ENCODE measurements around the gene LHX3.

The LHX3 gene

DNA sequence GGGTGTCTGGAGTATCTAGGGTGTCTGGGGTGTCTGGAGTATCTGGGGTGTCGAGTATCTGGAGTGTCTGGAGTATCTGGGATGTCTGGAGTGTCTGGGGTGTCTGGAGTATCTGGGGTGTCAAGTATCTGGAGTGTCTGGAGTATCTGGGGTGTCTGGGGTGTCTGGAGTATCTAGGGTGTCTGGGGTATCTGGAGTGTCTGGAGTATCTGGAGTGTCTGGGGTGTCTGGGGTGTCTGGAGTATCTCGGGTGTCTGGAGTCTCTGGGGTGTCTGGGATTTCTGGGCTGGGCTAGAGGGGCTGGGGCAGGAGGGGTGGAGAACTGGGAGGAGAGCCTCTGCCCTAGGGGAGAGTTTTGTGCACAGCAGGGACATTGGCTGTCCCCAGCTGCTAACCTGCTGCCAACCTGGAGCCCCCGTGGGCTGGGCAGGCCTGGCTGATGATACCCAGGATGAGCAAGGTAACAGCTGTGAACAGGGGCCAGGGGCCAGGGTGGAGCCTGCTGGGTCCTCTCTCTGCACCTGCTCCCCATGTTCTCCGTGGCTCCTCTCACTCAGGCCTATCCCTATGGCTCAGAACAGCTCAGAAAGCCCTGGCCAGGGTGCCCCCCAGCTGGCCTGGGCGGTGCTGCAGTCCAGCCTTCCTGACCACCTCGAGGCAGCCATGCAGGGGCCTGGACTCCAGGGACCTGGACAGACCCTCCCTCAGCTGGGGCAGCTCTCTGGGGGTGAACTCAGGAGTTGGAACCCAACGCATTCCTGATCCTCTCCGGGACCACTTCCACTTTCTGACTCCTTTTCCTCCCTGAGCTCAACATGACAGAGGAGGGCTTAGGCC lies 29.9 kb downstream of the LHX3 start:
- no peak for DNase-seq

DNA sequence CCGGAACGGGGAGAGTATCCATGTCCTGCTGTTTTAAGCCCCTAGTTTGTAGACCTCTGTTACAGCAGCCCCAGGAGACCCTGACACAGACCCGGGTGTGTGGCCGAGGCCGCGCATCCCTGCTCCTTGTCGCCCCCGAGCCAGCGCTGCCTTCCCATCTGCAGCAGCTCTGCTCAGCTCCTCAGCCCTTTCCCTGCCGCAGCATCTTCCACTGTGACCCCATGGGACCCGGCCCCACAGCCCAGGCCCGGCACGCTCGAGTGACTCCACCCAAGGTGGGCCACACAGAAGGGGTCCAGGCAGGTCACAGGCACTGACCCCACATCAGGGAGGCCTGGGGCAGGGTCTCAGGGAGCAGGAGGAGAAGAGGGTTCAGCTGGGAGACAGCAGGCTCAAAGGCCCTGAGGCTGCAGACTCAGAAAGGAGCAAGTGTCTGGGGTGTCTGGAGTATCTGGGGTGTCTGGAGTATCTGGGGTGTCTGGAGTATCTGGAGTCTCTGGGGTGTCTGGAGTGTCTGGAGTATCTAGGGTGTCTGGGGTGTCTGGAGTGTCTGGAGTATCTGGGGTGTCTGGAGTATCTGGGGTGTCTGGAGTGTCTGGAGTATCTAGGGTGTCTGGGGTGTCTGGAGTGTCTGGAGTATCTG lies 31.2 kb downstream of the LHX3 start:
- DNase-seq = no peak

- DNase-seq = peak in 1 of 2 experiments; percentile 12
These were observed 32.4 kb downstream of the LHX3 start for GRCh38 chr9:136172412-136173079.

DNA sequence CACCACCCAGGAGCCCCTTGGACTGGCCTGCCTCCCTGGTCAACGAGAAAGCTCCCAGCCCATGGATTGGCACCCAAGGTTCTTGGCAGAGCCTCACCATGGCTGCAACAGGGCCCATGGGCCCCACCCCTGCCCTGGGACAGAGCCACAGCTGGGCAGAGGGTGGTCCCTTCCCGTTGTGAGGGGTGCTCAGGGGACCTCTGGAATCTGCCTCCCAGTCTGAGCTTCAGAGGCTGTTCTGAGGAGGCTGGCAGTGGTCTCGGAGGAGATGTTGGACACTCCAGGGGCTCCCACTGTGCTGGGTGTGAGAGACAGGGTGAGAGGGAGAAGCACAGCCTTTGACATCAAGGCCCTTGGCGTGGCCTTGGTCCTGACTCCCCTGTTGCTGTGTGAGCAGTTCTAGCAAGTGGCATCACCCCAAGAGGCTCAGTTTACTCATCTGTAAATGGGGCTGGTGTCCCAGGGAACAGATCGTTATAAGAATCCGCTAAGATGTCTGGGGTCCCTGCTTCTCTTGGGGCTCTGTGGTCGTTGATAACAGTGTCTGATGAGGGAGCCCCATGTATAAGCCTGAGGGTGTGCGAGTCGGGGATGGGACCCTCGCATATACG lies 33.0 kb downstream of the LHX3 start:
- DNase-seq = no peak

GRCh38 chr9:136171009-136171800 lies 33.7 kb downstream of the LHX3 start:
- no peak for DNase-seq

DNA sequence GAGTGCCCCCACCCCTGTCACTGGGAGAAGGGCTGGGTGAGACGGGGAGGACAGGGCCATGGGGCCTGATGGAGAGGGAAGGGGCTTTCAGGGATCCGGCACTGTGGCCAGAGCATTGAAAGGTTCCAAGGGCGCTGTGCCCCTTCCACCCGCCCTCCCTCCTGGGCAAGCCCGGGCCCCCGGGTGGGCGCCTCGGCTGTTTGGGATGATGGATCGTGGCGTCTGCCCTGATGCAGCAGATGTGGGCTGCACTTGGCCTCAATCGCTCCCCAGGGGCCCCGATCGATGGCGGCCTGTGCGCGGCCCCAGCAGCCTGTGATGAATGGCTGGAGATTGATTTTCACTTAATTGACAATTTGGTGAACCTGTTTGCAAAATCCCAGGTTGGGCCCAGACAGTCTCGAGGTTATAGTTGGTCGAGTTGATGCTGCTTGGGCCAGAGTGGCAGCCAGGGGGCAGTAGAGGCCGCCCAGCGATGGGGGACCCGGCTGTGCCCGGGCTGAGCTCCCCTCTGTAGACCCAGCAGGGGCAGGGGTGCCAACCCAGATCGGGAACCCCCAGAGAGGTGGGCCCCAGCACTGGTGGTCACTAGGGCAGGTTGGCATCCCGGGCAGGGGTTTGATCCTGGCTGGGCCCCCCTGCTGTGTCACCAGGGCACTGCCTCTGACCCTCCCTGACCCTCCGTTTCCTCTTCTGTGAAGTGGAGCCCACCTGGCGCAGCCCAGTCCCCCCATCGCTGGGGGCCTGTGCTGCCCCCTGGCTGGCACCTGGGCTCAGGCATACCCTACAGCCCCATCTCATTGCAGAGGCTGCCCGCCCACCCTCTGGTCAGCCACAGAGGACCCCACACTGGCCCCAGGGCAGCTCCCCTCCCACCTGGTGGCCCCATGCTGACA lies 34.7 kb downstream of the LHX3 start:
- no peak for DNase-seq

GRCh38 chr9:136169495-136169894 lies 35.4 kb downstream of the LHX3 start:
- no peak for DNase-seq

GRCh38 chr9:136163248-136163850 lies 41.6 kb downstream of the LHX3 start:
- DNase-seq = no peak

GRCh38 chr9:136160995-136161610 lies 43.8 kb downstream of the LHX3 start:
- DNase-seq = no peak

GRCh38 chr9:136160381-136160841 lies 44.5 kb downstream of the LHX3 start:
- DNase-seq = peak; percentile 18 to 48

- no peak for DNase-seq
These were observed 45.1 kb downstream of the LHX3 start for GRCh38 chr9:136159851-136160250.

DNA sequence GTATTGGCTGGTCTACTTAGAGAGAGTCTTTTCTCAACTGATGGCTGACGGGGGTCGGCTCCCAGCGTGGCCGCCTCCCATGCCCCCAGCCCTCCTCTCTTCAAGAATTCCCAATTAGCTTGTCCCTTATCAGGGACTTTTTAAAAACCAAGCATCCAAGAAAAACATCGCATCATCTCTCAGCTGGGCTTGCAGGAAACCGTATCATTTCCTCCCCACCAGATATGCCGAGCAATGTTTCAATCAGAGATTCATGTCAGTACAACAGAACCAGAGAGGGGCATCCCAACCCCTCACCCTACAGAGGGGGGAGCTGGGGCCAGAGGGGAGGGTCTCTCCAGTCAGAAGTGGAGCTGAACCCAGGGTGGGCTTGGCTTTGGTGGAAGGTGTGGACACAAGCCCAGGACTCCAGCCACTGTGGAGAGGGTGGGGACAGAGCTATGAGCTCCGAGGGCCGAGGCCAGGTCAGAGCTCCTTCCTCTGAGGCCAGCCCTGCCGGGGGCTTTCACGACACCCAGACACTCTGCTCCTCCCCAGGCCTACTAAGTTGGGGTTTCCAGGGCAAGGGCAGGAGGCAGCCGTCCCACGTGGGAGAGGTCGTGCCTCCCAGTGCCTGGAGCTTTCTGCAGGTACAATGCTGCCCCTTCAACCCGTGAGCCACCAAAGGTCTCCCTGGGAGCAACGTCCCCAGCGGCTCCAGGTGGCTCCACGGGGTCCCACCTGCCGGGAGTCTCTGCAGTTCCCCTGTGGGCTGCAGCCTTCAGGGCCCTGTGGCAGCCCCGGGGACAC lies 47.3 kb downstream of the LHX3 start:
- no peak for DNase-seq

DNA sequence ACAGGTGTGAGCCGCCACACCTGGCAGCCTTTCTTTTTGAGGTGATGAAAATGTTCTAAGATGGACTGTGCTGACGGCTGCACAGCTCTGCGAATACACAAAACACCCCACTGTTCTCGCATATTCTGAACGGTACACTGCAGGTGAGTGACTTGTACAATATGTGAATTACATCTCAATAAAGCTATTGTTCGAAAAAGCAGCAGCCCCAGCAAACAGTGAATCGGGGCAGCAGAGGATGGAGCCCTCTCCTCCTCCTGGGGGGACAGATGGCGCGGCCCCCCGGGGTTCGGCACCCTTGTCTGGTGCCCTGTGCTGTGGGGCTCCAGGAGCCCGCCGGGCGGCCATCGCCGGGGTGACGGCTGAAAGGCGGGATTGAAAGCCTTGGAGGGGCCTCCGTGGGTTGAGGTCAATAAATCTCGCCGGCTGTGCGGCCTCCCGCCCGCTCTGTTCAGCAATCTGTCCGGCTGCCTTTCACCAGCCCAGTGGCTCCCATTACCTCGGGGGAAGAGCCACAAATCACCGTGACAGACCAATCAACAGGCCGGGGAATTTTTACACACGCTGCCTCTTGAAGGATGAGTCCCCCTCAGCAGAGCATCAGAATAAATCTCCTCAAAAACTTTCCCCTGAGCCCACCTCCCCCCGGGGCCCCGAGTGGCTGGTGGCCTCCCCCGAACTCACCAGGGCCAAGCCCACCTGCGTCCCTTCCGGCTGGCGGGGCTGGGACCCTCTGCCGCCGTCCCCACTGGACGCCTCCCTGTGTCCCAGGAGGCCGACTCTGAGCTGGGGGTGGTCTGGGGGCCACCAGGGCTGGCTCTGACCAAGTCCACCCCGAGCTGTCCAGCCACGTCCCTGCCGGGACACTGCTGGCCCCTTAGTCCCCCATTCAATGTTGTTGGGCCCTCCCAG lies 48.5 kb downstream of the LHX3 start:
- no peak for DNase-seq

DNA sequence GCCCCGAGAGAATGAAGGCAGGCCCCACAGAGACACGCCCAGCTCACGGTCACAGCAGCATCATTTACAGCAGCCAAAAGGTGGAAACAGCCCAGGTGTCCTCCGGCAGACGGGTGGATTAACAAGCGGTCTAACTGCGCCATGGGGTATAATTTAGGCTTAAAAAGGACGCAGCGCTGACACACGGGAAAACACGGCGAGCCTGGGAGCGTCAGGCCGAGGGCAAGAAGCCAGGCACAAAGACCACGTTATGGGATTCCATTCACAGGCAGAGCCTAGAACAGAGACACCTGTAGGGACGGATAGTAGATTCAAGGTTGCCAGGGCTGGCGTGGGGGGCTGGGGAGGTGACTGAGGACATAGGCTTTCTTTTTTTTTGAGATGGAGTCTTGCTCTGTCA lies 49.4 kb downstream of the LHX3 start:
- DNase-seq = no peak

DNA sequence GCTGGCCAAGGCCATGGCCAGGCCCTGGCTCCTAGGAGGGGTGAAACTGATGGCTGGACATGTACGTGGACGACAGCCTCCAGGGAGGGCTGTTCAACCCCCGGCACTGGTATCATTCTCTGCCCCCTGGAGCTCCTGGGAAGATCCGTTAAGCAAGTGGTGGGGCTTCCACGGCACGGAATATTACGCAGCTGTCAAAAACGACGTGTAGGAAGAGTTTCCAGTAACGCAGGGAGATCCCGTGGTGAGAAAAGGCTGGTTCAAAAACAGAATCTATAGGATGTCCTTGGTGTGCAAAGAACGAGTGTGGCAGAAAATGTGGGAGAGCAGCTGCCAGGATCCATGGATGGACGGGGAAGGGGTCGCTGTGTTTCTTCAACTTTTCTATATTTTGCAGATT lies 50.0 kb downstream of the LHX3 start:
- DNase-seq = no peak

DNA sequence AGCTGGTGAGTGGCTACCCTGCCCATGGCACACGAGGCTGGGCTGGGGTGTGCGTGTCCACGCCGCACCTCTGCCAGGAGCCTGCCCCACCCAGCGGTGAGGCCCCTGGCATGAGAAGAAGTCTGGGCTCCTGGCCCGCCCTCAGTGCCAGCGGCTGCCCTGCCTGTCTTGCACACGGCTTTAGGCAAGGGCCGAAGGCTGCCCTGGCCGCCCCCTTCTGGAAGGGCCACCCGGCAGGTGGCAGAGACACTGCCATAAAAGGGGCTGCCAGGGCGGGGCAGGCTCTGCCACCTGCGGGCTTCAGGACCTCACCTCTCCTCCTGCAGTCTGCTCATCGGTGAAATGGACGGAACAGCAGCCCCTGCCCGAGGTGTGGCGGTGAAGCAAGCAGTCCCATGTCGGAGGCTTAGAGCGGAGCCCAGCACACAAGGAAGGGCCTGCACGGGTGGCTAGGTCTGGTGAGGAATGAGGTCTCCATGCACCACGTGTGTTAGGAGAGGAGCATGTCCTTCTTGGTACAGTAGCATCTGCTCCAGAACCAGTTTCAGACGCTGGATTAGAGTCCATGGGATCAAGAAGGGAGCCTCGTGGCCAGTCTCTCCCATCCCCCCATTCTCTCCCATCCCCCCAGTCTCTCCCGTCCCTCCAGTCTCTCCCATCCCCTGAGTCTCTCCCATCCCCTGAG lies 51.4 kb downstream of the LHX3 start:
- DNase-seq = no peak

DNA sequence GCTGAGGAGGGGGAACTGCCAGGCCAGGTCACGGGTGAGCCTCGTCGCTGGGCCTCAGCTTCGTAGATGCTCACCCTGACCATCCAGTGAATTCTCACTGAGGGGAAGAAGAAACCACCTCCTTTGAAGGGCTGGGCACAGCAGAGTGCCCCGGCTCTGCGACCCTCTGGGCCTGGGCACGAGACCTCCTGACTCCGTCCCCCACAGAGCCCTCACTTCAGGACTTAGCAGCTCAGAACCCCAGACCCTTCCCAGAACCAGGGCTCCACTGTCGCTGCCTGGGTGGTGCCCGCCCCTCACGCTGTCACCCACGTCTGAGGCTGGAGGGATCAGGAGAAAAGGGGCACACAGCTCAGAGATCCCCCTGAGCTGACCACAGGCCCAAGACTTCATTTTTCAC lies 52.0 kb downstream of the LHX3 start:
- no peak for DNase-seq

DNA sequence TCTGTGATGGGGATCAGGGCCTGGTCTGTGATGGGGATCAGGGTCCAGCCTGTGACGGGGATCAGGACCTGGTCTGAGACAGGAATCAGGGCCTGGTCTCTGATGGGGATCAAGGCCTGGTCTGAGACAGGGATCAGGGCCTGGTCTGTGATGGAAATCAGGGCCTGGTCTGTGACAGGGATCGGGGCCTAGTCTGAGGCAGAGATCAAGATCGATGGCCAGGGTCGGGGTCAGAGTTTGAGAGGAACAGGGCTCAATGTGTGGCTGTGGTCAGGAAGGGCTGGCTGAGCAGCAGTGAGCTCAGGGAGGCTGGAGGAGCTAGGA lies 52.4 kb downstream of the LHX3 start:
- DNase-seq = no peak
